ENCODE data around the gene GET3. TPM values are rescaled to one million over a fixed set of nuclear protein-coding genes. Genes with fewer than 3 reads are reported as not detected.
A peak's percentile ranks its signal among the peaks of the same experiment; 100 is the strongest.

Gene GET3
- total and polyA plus RNA-seq, 2 of the 13 experiments (the other 11 are each of a cell fraction or from before 2014, with no cell fraction given), result 57.7 to 59.4 TPM

DNA sequence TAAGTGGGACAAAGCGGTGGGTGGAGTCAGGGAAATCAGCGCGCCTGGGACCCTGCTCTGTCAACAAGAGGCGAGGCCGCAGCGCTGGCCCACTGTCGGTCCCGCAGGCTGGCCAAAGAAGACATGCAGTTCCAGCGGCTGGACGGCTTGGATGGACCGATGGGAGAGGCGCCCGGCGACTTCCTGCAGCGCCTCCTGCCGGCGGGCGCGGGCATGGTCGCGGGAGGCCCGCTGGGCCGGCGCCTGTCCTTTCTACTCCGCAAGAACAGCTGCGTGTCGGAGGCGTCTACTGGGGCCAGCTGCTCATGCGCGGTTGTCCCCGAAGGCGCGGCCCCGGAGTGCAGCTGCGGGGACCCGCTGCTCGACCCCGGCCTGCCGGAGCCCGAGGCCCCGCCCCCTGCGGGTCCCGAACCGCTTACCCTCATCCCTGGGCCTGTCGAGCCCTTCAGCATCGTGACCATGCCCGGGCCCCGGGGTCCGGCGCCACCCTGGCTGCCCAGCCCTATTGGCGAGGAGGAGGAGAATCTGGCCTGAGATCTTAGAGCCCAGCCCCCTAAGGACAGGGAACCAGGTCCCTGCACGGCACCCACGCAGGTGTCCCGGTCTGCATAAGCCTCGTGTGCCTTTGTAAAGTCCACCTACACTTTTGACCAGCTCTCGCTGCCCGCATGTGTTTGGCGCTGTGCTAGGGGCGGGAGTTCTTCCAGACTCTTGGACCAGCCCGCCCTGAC is 20.4 kb downstream of the GET3 start (continued):
- TF ChIP-seq RERE (CRISPR knock-in tag; IDR thresholded peaks at IDR 0.05; ENCODE audit: low read depth) (no peak), ARHGAP35 (CRISPR knock-in tag; IDR thresholded peaks at IDR 0.05; ENCODE audit: borderline replicate concordance) (0 out of 2 replicates have a peak, but pooled peaks have one; percentile 62), ZNF318 (CRISPR knock-in tag; IDR thresholded peaks at IDR 0.05) (no peak), GABPB1 (CRISPR knock-in tag; IDR thresholded peaks at IDR 0.05) (peak; percentile 71), AGO2 (optimal IDR thresholded peaks at IDR 0.05; ENCODE audit: low read depth, low read length) (peak; percentile 52)
- TF ChIP-seq, protein P1, sequence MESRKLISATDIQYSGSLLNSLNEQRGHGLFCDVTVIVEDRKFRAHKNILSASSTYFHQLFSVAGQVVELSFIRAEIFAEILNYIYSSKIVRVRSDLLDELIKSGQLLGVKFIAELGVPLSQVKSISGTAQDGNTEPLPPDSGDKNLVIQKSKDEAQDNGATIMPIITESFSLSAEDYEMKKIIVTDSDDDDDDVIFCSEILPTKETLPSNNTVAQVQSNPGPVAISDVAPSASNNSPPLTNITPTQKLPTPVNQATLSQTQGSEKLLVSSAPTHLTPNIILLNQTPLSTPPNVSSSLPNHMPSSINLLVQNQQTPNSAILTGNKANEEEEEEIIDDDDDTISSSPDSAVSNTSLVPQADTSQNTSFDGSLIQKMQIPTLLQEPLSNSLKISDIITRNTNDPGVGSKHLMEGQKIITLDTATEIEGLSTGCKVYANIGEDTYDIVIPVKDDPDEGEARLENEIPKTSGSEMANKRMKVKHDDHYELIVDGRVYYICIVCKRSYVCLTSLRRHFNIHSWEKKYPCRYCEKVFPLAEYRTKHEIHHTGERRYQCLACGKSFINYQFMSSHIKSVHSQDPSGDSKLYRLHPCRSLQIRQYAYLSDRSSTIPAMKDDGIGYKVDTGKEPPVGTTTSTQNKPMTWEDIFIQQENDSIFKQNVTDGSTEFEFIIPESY (CRISPR knock-in tag; IDR thresholded peaks at IDR 0.05), result peak; percentile 61
- TF ChIP-seq, protein P2, sequence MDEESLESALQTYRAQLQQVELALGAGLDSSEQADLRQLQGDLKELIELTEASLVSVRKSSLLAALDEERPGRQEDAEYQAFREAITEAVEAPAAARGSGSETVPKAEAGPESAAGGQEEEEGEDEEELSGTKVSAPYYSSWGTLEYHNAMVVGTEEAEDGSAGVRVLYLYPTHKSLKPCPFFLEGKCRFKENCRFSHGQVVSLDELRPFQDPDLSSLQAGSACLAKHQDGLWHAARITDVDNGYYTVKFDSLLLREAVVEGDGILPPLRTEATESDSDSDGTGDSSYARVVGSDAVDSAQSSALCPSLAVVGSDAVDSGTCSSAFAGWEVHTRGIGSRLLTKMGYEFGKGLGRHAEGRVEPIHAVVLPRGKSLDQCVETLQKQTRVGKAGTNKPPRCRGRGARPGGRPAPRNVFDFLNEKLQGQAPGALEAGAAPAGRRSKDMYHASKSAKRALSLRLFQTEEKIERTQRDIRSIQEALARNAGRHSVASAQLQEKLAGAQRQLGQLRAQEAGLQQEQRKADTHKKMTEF (CRISPR knock-in tag; IDR thresholded peaks at IDR 0.05), result peak; percentile 79
- TF ChIP-seq, protein P3, sequence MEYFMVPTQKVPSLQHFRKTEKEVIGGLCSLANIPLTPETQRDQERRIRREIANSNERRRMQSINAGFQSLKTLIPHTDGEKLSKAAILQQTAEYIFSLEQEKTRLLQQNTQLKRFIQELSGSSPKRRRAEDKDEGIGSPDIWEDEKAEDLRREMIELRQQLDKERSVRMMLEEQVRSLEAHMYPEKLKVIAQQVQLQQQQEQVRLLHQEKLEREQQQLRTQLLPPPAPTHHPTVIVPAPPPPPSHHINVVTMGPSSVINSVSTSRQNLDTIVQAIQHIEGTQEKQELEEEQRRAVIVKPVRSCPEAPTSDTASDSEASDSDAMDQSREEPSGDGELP (IDR thresholded peaks at IDR 0.05; ENCODE audit: borderline replicate concordance, low read depth), result peak; percentile 63; the same call in 1 of the 2 replicates

Measured in HepG2 (cell line).